Stimulated activated naive CD8-positive, alpha-beta T cell treated with anti-CD3 and anti-CD28 coated beads, Interleukin-15, Interleukin-2, amounts not matched to agents 100 ng/mL and 50 ng/mL, for 24 hours (primary cell): Measurements from ENCODE around the gene GNRH2.
"Not testable (repeated sequence)": the region's sequence is repeated elsewhere in the genome, so short reads cannot be mapped to it uniquely, and the experiment has no call there.

Source experiments
- H3K27ac Mint-ChIP-seq: one replicate; pipeline ENCODE4 v1.8.0; 2021; ENCODE audit warnings: mild to moderate bottlenecking, mixed read lengths
- H3K27me3 Mint-ChIP-seq: one replicate; pipeline ENCODE4 v1.8.0; 2021; ENCODE audit warnings: mixed read lengths
- H3K36me3 Mint-ChIP-seq: one replicate; pipeline ENCODE4 v1.8.0; 2021; ENCODE audit warnings: low read depth, mixed read lengths
- H3K4me1 Mint-ChIP-seq: one replicate; pipeline ENCODE4 v1.8.0; 2021; ENCODE audit warnings: low read depth, mixed read lengths
- H3K4me3 Mint-ChIP-seq: one replicate; pipeline ENCODE4 v1.8.0; 2021; ENCODE audit warnings: mild to moderate bottlenecking, mixed read lengths
- H3K9me3 Mint-ChIP-seq: one replicate; pipeline ENCODE4 v1.8.0; 2021; ENCODE audit warnings: mixed read lengths

GNRH2 gene

DNA sequence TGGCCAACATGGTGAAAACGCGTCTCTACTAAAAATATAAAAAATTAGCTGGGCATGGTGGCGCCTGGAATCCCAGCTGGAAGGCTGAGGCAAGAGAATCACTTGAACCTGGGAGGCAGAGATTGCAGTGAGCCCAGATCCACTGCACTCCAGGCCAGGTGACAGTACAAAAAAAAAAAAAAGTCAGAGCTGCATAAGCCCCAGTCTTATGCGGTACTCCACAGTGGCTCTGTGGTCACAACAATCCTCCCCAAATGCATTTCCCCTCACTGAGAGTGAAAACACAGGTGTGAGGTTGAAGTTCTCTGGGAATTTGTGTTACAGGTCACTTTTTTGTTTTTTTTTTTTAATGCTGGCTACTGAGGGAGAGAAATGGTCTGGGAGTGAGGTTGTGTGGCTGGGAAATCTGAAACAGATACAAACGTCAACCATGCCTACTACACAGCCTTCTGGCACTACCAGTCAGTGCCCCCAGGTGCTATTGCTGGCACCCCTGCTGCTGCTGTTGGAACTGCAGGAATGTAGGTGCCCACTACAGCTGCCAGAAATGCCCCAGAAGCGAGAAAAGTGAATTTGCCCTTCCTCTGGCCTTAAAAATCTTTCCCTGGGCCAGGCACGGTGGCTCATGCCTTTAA lies 8.1 kb downstream of the GNRH2 start:
- Mint-ChIP-seq H3K9me3 (no peaks in the 10 kb centered on the region), H3K4me1 (peaks cover 11% of the 10 kb centered on the region), H3K27ac (no peak overlapping the region), H3K4me3 (no peak overlapping the region), H3K27me3 (no peaks in the 10 kb centered on the region), H3K36me3 (peaks cover 30% of the 10 kb centered on the region)

DNA sequence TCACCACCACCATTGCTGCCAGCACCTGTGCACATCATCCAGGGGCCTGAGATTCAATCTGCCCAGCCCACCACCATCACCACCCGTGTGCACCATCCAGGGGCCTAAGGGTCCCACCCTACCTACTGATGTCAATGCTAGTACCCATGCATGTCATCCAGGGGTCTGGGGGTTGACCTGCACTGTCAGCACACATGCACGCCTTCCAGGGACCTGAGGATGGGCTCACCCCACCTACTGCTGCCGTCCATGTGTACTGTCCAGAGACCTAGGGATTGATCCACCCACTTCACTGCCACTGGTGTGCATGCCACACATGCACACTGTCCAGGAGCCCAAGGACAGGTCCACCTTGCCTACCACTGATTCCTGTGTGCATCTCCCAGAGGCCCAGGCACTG lies 16.1 kb downstream of the GNRH2 start:
- no peak overlapping the region for H3K27ac Mint-ChIP-seq
- no peaks in the 10 kb centered on the region for H3K36me3 Mint-ChIP-seq
- H3K4me1 Mint-ChIP-seq = peaks cover 4% of the 10 kb centered on the region
- H3K4me3 Mint-ChIP-seq = no peak overlapping the region
- H3K9me3 Mint-ChIP-seq = no peaks in the 10 kb centered on the region
- H3K27me3 Mint-ChIP-seq = no peaks in the 10 kb centered on the region

DNA sequence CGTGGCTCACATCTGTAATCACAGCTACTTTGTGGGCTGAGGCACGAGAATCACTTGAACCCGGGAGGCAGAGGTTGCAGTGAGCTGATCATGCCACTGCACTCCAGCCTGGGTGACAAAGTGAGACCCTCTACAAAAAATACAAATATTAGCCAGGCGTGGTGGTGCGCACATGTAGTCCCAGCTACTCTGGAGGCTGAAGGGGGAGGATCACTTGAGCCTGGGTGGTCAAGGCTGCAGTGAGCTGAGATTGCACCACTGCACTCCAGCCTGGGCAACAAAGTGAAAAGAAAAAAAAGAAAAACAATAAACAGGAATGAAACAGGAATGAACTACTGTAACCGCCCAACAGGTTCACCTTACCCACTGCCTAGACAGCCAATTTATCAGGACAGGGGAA lies 20.7 kb downstream of the GNRH2 start:
- H3K27me3 Mint-ChIP-seq, H3K4me1 Mint-ChIP-seq, H3K4me3 Mint-ChIP-seq, H3K9me3 Mint-ChIP-seq, H3K27ac Mint-ChIP-seq, H3K36me3 Mint-ChIP-seq: not testable (repeated sequence)

DNA sequence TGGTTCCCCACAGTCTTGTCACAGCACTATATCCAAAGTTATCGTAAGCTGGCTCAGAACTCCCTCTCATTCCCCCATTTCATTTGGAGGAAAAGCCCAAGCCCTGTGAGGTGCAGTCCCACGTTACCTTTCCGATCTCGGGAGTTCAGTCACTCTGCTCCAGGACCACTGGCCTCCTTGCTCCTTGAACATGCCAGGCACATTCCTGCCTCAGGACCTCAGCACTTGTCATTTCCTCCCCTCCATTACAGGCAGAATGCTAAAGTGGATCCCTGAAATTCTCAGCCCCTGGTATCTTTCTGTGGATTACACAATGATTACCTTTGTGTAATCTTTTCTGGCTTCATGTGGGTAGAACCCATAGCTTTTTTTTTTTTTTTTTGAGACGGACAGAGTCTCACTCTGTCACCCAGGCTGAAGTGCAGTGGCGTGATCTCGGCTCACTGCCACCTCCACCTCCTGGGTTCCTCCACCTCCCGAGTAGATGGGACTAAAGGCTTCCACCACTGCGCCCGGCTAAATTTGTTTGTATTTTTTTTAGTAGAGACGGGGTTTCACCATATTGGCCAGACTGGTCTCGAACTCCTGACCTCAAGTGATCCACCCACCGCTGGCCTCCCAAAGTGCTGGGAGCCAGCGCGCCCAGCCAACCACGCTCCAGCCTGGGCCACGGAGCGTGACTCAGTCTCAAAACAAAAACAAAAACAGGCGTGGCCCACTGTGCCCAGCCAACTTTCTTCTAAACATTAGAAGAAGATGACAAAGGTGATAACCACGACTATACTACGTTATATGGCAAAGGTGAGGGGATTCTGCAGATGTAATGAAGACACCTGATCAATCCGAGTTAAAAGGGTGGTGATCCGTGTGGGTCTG lies 24.0 kb downstream of the GNRH2 start:
- H3K9me3 Mint-ChIP-seq = no peaks in the 10 kb centered on the region
- H3K4me3 Mint-ChIP-seq = no peak overlapping the region
- H3K27ac Mint-ChIP-seq = no peak overlapping the region
- H3K4me1 Mint-ChIP-seq = peaks cover 19% of the 10 kb centered on the region
- no peaks in the 10 kb centered on the region for H3K27me3 Mint-ChIP-seq
- no peaks in the 10 kb centered on the region for H3K36me3 Mint-ChIP-seq

DNA sequence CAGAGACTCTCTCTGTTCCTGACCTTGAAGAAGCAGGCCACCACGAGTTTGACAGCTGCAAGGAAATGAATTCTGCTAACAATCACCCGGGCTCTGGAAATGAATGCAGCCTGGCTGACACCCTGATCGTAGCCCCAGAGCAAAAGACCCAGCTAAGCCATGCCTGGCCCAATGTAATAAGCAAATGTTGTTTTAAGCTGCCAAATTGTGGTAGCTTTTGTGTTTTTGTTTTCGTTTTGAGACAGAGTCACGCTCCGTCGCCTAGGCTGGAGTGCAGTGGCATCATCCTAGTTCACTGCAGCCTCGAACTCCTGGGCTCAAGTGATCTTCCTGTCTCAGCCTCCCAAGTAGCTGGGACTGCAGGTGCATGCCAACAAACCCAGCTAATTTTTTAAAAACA lies 24.7 kb downstream of the GNRH2 start:
- Mint-ChIP-seq H3K36me3 (no peaks in the 10 kb centered on the region), H3K4me3 (no peak overlapping the region), H3K27me3 (no peaks in the 10 kb centered on the region), H3K9me3 (no peaks in the 10 kb centered on the region), H3K4me1 (peaks cover 22% of the 10 kb centered on the region), H3K27ac (no peak overlapping the region)

DNA sequence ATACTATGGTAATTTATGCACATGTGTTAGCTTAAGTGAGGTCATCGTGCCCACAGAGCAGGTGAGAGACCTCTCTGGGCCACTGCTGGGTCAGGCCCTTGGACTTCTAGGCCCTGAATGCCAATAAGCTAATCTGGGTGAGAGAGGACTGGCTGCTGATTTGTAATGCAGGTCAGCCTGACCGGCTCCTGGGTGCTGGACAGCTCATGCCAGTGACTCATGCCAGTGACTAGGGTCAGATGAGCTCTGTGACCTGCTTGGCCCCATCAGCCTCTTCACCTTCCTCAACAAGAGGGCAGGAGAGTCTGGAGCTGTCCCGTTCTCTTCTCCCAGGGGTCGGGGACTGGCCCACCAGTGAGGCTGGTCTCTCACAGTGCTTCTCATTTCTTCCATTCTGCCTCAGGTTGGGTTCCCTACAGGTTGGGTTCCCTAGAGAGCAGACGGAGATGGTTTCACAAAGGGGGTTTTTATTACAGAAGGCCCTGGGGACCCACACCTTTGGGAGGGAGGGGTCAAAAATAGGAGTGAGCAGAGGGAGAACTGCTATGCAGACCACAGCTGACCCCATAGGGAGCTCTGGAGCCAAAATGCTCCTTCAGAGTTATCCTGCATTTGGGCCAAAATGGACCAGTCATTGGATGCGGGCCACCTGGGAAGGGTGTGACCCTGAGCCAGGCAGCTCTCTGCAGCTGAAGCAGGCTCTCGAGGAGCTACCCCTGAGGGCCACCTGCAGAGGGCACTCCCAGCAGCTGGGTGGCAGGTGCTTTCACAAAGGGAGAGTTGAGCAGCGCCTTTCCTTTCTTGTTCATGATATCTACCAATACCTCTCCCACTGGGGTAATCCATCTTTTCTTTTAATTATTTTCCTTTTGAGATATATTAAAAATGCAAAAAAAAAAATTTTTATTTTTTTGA lies 25.8 kb downstream of the GNRH2 start:
- Mint-ChIP-seq H3K27ac (no peak overlapping the region), H3K4me3 (no peak overlapping the region), H3K36me3 (no peaks in the 10 kb centered on the region), H3K4me1 (peaks cover 21% of the 10 kb centered on the region), H3K9me3 (no peaks in the 10 kb centered on the region), H3K27me3 (no peaks in the 10 kb centered on the region)

DNA sequence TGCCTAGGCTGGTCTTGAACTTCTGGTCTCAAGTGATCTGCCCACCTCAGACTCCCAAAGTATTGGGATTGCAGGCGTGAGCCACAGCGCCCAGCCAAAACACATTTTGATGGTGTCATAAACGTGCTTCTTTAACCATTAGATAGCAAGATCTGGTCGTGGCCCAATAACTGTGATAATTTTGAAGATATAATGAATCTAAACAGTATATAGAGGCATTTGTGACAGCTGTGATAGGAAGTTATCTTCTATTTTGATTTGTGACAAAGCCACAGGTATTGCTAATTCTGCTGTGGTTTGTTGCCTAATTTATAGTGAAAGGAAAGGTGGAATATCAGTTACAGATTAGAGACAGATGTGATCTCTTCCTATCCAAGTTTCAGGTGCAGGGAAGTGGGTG lies 27.3 kb downstream of the GNRH2 start:
- Mint-ChIP-seq H3K27ac (no peak overlapping the region), H3K27me3 (no peaks in the 10 kb centered on the region), H3K4me3 (peak overlapping the region; percentile 63), H3K9me3 (no peaks in the 10 kb centered on the region), H3K4me1 (peaks cover 15% of the 10 kb centered on the region), H3K36me3 (no peaks in the 10 kb centered on the region)

DNA sequence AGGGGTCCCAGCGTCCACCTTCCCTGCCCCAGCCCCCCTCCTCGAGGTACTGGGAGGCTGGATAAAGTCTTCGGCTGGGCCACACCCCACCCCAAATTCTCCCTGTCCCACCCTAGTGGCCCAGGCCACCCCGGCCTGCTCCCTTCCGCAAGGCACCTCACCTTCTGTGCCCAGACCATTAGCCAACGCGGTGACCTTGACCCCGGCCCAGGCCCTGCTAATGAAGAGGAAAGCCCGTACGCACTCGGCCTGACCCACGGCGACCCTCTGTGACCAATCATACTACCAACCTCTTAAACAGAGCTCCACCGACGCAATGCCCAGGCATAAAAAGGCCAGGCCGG lies 27.8 kb downstream of the GNRH2 start:
- Mint-ChIP-seq H3K36me3 (no peaks in the 10 kb centered on the region), H3K9me3 (no peaks in the 10 kb centered on the region), H3K27ac (no peak overlapping the region), H3K4me3 (peak overlapping the region; percentile 63), H3K27me3 (no peaks in the 10 kb centered on the region), H3K4me1 (peaks cover 15% of the 10 kb centered on the region)

DNA sequence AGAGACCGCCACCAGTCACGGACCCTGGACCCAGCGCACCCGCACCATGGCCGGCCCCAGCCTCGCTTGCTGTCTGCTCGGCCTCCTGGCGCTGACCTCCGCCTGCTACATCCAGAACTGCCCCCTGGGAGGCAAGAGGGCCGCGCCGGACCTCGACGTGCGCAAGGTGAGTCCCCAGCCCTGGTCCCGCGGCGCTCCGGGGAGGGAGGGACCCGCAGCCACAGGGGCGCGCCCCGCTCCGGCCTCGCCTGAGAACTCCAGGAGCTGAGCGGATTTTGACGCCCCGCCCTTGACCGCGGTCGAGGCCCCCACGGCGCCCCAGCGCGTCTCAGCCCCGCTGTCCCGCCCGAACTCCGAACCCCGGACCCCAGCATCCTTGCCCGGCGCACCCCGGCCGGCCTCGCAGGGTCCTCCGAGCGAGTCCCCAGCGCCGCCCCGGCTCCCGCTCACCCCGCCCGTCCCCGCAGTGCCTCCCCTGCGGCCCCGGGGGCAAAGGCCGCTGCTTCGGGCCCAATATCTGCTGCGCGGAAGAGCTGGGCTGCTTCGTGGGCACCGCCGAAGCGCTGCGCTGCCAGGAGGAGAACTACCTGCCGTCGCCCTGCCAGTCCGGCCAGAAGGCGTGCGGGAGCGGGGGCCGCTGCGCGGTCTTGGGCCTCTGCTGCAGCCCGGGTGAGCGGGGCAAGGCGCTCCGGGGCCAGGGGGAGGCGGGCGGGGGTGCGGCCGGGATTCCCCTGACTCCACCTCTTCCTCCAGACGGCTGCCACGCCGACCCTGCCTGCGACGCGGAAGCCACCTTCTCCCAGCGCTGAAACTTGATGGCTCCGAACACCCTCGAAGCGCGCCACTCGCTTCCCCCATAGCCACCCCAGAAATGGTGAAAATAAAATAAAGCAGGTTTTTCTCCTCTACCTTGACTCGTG lies 28.4 kb downstream of the GNRH2 start, which contains the start of gene OXT:
TSS of gene OXT (plus strand) at position 11 of the 920 bp plus-strand sequence. CDS start at position 47, 36 bp downstream.
- Mint-ChIP-seq H3K9me3 (no peaks in the 10 kb centered on the region), H3K36me3 (no peaks in the 10 kb centered on the region), H3K4me3 (peak within 1 kb of the TSS; percentile 69), H3K27ac (no peak within 1 kb of the TSS), H3K27me3 (no peaks in the 10 kb centered on the region), H3K4me1 (peaks cover 18% of the 10 kb centered on the region)

DNA sequence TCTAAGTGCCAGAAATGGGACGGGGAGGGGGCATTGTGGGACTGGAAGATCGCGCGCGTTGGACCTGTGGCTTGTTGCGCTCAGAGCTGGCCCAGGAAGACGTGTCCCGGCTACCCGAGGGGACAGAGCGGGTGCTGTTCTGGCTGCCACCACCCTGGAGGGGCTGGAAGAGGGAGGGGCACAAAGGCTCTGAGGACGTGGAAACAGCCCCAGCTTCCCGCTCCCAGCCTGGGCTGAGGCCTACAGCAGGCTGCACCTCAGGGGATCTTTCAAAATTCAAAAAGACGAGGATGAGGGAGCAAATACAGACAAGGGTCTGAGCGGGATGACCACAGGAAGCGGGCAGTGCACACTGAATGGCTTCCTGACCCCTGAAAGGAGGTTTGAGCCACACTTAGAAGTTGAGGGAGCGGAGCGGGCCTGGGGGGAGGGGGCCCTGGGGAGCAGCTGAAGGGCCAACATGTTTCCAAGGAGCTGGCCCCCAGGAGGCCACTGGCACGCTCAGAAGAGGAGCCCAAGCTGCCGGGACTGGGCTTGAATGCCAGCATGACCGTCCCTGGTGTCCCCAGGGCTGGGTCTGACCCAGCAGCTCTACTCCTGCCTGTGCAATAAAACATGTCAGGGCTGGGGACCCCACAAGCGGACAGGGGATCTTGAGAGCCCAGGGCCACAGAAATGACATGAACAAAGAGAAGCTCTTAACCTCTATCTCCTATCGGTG lies 29.3 kb downstream of the GNRH2 start:
- H3K4me3 Mint-ChIP-seq = peak overlapping the region; percentile 69
- H3K4me1 Mint-ChIP-seq = peaks cover 27% of the 10 kb centered on the region
- no peak overlapping the region for H3K27ac Mint-ChIP-seq
- H3K27me3 Mint-ChIP-seq = peaks cover 2% of the 10 kb centered on the region
- H3K9me3 Mint-ChIP-seq = no peaks in the 10 kb centered on the region
- no peaks in the 10 kb centered on the region for H3K36me3 Mint-ChIP-seq

DNA sequence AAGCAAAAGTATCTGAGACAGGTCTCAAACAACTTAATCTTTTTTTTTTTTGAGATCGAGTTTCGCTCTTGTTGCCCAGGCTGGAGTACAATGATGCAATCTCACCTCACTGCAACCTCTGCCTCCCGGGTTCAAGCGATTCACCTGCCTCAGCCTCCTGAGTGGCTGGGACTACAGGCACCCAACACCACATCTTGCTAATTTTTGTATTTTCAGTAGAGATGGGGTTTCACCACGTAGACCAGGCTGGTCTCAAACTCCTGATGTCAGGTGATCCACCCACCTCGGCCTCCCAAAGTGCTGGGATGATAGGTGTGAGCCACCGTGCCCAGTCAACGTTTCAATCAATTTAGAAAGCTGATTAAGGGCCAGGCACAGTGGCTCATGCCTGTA lies 29.8 kb downstream of the GNRH2 start:
- H3K27me3 Mint-ChIP-seq = not testable (repeated sequence)

DNA sequence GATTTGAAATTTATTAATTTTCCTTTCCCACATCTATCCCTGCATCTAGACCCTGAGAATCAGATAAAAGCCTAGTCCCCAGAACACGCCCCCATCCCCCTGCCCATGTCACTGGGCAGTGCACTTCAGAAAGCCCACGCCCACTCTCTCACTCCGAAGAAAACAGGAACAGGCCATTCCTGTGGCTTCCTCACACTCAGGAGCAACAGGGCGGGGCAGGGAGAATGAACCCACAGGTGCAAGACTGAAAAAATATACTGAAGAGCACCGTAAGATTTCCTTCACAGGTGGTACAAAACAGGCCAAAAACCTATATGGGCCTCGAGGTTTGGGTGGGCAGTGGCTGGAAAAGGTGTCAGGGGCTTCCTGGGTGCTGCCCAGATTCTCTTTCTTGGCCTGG lies 31.4 kb downstream of the GNRH2 start:
- no peak overlapping the region for H3K27ac Mint-ChIP-seq
- no peak overlapping the region for H3K4me3 Mint-ChIP-seq
- peaks cover 31% of the 10 kb centered on the region for H3K4me1 Mint-ChIP-seq
- H3K27me3 Mint-ChIP-seq = peaks cover 15% of the 10 kb centered on the region
- no peaks in the 10 kb centered on the region for H3K9me3 Mint-ChIP-seq
- H3K36me3 Mint-ChIP-seq = no peaks in the 10 kb centered on the region

More for the DNA sequence above, 29.8 kb downstream of the GNRH2 start:
- not testable (repeated sequence) for H3K36me3 Mint-ChIP-seq, H3K9me3 Mint-ChIP-seq, H3K27ac Mint-ChIP-seq
- H3K4me3 Mint-ChIP-seq = peak overlapping the region; percentile 17
- H3K4me1 Mint-ChIP-seq = peaks cover 31% of the 10 kb centered on the region

DNA sequence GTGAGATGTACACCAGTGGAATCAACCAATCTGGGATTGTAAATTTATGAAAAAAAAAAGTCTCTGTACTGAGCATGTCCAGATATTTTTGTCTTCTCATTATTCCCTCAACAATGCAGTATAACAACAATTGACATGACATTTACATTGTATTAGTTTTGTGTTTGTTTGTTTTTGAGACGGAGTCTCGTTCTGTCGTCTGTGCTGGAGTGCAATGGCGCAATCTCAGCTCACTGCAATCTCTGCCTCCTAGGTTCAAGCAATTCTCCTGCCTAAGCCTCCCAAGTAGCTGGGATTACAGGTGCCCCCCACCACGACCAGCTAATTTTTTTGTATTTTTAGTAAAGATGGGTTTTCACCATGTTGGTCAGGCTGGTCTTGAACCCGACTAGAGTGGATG lies 31.9 kb downstream of the GNRH2 start:
- peaks cover 31% of the 10 kb centered on the region for H3K4me1 Mint-ChIP-seq
- not testable (repeated sequence) for H3K36me3 Mint-ChIP-seq, H3K9me3 Mint-ChIP-seq, H3K4me3 Mint-ChIP-seq, H3K27ac Mint-ChIP-seq
- H3K27me3 Mint-ChIP-seq = peaks cover 17% of the 10 kb centered on the region
